GM19372 (cell line): ENCODE data around the gene CCDC141.

Source experiments
- ATAC-seq: cut with Tn5 transposase; IDR thresholded peaks from one replicate; pipeline ENCODE4 v1.9.1; 2021; ENCODE audit warnings: mild to moderate bottlenecking, low read depth, moderate library complexity; ENCODE audit not compliant: unreplicated experiment

Gene CCDC141

GRCh38 chr2:178834086-178834485 lies 215.9 kb downstream of the CCDC141 start:
- ATAC-seq, result no peak

DNA sequence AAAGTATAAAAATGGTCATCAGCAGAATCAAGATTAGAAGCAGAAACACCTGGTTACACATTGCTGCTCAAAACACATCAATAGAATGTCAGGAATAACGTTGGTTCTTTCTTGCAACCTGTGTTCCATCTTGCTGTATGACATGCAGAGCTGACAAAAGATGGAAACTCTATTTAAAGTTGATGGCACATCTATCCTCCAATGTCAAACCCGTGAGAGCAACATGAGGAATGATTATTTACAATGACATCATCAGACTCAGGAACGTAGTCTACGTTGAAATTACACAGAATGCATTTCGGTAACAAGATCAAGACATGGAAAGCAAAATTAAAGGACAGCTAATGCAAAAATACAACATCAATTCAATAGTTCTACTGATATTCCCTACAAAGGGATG lies 216.6 kb downstream of the CCDC141 start:
- ATAC-seq, result no peak

GRCh38 chr2:178830451-178830850 lies 219.5 kb downstream of the CCDC141 start:
- no peak for ATAC-seq

GRCh38 chr2:178829981-178830380 lies 220.0 kb downstream of the CCDC141 start:
- ATAC-seq, result no peak

GRCh38 chr2:178829299-178829960 lies 220.5 kb downstream of the CCDC141 start:
- ATAC-seq, result no peak

GRCh38 chr2:178828486-178828881 lies 221.5 kb downstream of the CCDC141 start:
- no peak for ATAC-seq

GRCh38 chr2:178827739-178828485 lies 222.0 kb downstream of the CCDC141 start:
- ATAC-seq, result no peak

GRCh38 chr2:178827111-178827510 lies 222.8 kb downstream of the CCDC141 start:
- ATAC-seq, result no peak

- no peak for ATAC-seq
These were observed 224.8 kb downstream of the CCDC141 start for GRCh38 chr2:178825183-178825582.

DNA sequence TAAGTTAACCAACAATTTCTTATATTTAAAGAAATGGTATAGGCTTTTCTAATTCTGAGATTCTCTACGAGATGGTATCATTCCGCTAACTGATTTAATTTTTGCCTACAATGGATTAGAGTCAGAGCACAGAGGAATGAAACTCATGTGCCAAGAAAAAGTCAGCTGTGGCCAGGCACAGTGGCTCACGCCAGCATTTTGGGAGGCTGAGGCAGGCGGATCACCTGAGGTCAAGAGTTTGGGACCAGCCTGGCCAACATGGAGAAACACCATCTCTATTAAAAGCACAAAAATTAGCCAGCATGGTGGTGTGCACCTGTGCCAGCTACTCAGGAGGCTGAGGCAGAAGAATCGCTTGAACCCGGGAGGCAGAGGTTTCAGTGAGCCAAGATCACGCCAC lies 225.8 kb downstream of the CCDC141 start:
- ATAC-seq, result no peak

- ATAC-seq, result peak; percentile 78
These were observed 229.9 kb downstream of the CCDC141 start for GRCh38 chr2:178819992-178820391.

DNA sequence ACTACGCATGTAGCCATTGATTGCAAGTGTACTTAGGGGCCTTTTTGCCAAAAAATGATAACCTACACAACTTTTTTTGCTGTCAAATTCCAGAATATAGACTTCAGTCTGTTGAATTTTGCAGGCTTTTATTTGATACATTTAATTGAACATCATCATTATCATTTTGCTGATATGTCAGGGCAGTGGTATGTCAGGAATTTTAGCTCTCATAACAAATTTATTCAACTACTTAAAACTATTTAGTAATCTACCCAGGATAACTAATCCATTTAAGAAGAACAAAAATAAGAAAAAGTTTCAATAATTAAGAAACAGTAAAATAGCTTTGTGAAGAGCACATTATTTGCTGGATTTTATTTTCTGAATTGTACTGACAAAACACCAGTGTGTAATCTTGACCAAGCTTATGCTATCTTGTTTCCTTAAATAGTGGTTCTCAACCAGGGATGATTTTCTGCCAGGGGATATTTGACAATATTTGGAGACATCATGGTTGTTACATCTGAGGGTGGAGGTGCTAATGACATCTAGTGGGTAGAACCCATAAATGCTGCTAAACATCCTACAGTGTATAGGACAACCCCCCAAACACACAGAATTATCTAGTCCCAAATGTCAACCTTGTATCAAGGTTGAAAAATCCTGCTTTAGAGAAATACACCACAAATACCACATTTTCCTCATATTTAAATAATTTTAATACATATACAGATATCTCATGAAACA lies 230.6 kb downstream of the CCDC141 start:
- peak; percentile 38 for ATAC-seq

GRCh38 chr2:178811901-178812300 lies 238.0 kb downstream of the CCDC141 start:
- ATAC-seq, result no peak

DNA sequence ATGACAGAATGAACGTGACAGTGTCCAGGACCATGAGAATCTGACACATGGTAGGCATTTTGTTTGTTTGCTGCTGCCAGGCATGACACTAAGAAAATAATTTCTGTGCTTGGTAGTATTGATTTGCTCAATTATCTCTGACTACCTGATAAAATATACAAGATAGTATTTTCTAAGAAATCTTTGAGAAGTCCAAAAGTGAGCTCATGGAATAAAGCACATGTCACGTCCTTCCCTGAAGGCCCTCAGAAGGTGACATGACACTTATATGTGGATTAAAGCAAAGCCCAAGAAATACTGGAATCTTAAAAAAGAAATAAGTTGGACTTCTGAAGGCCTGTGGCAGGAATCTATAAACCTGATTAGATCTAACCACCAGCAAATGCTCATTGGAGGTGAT lies 238.9 kb downstream of the CCDC141 start:
- no peak for ATAC-seq

DNA sequence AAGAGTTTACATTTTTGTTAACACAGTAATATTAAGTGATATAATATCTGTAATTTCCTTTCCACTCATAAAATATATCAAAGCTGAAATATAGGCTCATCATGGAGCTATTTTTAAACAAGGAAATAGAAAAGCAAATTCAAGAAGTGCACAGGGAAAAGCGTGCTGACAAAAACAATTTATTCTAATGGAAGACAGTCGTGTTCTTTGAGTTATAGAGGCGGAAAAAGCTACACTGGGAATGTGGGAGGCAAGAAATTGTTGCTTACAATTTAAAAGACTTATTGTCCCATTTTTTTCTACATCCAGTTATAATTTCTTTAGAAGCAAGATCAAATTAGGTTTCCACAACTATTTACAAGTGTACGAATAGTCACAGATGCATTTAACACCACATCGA lies 239.5 kb downstream of the CCDC141 start:
- ATAC-seq, result no peak

GRCh38 chr2:178807227-178808008 lies 242.5 kb downstream of the CCDC141 start, which contains the start of gene TTN:
TSS of gene TTN (minus strand) at chr2:178807423. CDS start at chr2:178804642, 2,781 bp downstream.
- ATAC-seq, result no peak

DNA sequence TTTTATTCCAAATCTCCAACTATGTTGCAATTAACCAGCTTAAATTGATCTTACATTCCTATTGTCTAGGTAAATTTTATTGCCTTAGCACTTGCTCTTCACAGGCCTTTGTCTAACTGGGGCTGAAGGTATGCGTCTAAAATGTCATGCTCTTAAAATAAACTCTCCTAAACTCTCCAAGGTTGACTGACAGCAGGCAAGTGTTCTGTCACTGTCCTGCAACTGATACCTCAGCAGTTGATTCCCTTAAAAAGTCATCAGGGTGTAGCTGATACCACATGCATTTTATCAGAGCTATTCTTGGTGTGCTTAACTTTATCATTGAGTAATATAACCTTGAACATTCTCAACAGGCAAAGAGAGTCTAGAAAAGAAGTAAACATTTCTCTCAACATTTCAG lies 243.4 kb downstream of the CCDC141 start:
- ATAC-seq, result no peak

DNA sequence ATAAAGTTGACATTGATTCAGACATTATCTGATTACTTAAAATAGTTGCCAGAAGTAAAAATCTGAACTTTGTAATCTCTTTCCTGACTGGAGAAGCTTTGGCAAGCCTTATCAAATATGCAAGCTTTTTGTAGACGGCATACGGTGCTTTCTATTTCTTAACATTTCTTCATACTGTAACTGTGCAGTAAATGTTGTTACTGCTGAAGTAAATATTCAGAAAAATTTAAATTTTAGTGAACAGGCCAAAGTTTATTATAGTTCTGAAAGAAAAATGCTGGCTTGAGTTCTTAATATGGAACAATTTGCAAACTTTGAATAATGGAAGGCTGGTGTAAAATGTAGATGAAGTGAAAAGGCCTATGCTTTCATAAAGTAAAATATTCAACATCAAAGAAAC lies 244.5 kb downstream of the CCDC141 start:
- no peak for ATAC-seq

DNA sequence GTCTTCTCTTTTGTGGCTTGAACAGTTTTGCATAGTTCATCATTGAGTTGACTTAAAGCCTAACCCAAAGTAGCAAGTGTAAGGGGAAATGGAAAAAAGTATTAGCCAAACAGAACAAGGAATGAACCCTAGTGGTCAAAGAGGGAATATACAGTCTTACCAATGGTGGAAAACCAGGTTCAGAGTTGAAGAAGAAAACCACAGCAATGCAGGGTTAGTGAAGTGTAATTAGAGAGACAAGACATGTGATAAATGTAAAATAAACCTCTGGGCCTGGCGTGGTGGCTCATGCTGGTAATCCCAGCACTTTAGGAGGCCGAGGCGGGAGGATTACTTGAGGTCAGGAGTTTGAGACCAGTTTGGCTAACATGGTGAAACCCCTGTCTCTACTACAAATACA lies 245.1 kb downstream of the CCDC141 start:
- peak; percentile 71 for ATAC-seq

DNA sequence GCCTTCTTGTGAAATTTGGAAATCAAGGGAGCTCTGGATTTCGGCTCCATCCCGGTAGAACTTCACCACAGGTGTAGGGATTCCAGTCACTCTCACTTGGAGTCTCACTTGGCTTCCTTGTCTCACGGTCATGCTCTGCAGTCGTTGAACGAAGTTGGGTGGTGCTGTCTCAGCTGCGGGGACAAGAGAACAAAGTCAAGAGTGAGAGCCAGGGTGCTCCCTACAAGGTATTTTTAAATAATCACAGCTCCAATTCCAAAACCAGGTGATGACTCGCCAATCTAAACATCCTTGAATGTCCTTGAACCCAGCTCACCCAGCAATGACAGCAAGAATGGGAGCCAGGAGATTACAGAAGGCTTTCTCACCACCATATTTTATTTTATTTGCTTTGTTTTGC lies 249.4 kb downstream of the CCDC141 start:
- no peak for ATAC-seq

DNA sequence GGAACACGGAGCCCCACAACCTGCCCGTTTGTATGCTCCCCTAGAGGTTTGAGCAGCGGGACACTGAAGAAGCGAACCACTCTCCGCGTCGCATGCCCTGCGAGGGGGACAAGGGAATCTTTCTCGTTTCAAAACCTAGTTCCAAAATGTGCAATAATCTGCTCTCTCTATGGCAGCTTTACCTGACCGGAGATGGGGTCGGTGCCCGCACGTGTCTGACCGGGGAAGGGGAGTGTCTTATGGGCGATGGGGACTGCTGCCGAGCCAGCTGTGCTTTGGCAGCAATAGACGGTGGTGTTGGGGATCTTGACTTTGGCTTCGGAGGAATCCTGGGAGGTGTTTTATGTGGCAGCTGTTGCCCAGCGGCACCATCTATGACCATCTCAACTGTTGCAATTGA lies 250.6 kb downstream of the CCDC141 start:
- no peak for ATAC-seq
